SK-N-MC (cell line): Measurements from ENCODE around the gene CFAP90.
A peak's percentile ranks its signal among the peaks of the same experiment; 100 is the strongest.

Experiments
- DNase-seq: peaks from one replicate; pipeline ENCODE4 v3.0.0-alpha.2; 2011; ENCODE audit warnings: low read depth, low spot score
- H3K27ac ChIP-seq: fragments of 200-600 bp; sonication (generic); 2 replicates; pipeline ENCODE4 v1.5.1; 2016; ENCODE audit warnings: mixed run types
- H3K36me3 ChIP-seq: fragments of 200-600 bp; sonication (generic); 2 replicates; pipeline ENCODE4 v1.6.1; 2017; ENCODE audit warnings: antibody characterized with exemption, low read length, mixed read lengths; ENCODE audit not compliant: insufficient read depth
- H3K4me3 ChIP-seq: fragments of 200-600 bp; sonication (generic); 2 replicates; pipeline ENCODE4 v1.5.1; 2016
- H3K9ac ChIP-seq: fragments of 200-600 bp; sonication (generic); 2 replicates; pipeline ENCODE4 v1.8.0; 2017; ENCODE audit warnings: mixed run types, mixed read lengths; ENCODE audit not compliant: insufficient read length
- H3K9me3 ChIP-seq: fragments of 200-600 bp; sonication (generic); 2 replicates; pipeline ENCODE4 v1.6.1; 2017; ENCODE audit warnings: low read depth, mild to moderate bottlenecking, antibody characterized with exemption, low read length, moderate library complexity, mixed read lengths
- EZH2 ChIP-seq: fragments of 200-600 bp; sonication (generic); IDR thresholded peaks from one replicate; pipeline ENCODE4 v1.6.1; 2017; ENCODE audit warnings: antibody characterized with exemption
- FOXP2 ChIP-seq: optimal IDR thresholded peaks from 2 replicates; pipeline ENCODE3; 2011; ENCODE audit warnings: mild to moderate bottlenecking, moderate library complexity; ENCODE audit not compliant: insufficient read depth; ENCODE audit errors: extremely low read length, control extremely low read depth
- POLR2AphosphoS5 ChIP-seq: IDR thresholded peaks from 2 replicates; pipeline ENCODE4 v1.6.1; 2012; ENCODE audit warnings: mild to moderate bottlenecking, low read depth, low read length, borderline replicate concordance

The CFAP90 gene

GRCh38 chr5:7871653-7872052 is 20.7 kb upstream of the CFAP90 start:
- TF ChIP-seq POLR2AphosphoS5 (no peak), EZH2 (no peak), FOXP2 (no peak)
- no peak for DNase-seq
- H3K27ac ChIP-seq = no peak overlapping the region
- H3K9ac ChIP-seq = no peak overlapping the region
- H3K4me3 ChIP-seq = no peak overlapping the region
- no peaks in the 10 kb centered on the region for H3K9me3 ChIP-seq
- peaks cover 56% of the 10 kb centered on the region for H3K36me3 ChIP-seq

DNA sequence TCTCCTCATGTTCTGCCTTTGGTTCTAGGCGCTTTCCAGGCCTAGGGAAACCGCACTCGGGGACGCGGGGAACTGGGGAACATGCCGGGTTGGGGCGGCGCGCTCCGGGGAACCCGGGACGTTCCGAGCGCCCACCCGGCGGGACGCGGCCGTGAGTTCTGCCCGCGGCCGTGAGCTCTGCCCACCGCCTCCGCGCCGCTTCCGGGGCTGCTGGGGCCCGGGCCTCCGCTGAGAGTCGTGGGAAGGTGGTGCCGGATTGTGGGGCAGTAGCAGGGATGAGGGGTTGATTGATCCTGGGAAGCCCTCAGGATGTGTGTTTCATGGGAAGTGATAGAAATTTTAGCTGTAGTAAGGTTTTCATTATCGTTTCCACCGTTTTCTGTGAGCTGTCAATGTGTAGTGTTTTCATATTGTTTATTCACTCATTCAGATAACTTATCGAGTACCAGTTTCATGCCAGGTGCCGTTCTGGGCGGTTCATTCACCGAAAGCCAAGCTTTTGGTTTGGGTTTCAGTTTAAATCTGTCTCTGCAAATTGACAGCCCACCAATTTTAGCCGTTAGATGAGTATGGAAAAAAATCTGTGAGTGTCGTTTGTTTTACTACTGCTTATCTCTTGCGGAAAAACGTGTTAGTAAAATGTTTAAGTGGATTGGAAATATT is 18.7 kb upstream of the CFAP90 start:
- Histone ChIP-seq H3K27ac (no peak overlapping the region), H3K36me3 (peaks cover 53% of the 10 kb centered on the region), H3K9ac (peak overlapping the region; percentile 94), H3K4me3 (peak overlapping the region; percentile 86), H3K9me3 (no peaks in the 10 kb centered on the region)
- TF ChIP-seq EZH2 = no peak
- TF ChIP-seq FOXP2 = no peak
- no peak for TF ChIP-seq POLR2AphosphoS5
- DNase-seq = no peak

DNA sequence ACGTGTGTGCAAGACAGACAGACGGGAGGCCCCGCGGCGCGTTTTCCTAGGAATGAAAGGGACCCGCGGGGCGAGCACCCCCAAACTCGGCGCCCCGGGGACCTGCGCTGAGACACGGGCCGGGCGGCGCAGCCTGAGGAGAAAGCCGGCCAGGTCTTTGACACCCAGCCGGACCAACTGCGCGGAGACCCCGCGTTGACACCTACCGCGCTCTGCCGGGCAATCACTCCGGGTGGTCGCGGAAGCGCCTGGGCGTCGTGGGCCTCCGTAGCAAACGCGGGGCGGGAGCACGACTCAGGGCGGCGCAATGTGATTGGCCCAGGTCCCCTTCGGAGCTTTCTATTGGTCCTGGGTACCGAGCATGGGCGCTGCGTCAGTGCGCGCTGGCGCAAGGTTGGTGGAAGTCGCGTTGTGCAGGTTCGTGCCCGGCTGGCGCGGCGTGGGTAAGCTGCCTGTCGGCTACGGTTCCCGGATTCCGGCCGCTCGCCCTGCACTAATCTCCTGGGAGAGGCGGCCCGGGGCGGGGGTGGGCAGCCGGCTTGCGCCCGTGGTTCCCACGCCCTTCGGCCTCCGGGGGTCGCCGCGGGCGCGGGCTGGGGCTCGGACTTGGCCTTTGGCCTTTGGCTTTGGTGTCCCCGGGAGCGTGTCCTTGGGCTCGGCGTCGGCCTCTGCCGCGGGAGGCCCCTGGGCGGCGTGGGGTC is 18.0 kb upstream of the CFAP90 start, which contains the start of the genes FASTKD3 and MTRR:
TSS of gene FASTKD3 (minus strand) at position 259 of the 701 bp plus-strand sequence. CDS start 948 bp downstream, outside the sequence.
TSS of gene MTRR (plus strand) at position 376 of the 701 bp plus-strand sequence. CDS start 1,647 bp downstream, outside the sequence.
- no peaks in the 10 kb centered on the region for H3K9me3 ChIP-seq
- peak within 1 kb of the TSS; percentile 86 for H3K4me3 ChIP-seq
- no peak within 1 kb of the TSS for H3K27ac ChIP-seq
- H3K9ac ChIP-seq = peak within 1 kb of the TSS; percentile 94
- TF ChIP-seq POLR2AphosphoS5 = peak; percentile 89
- no peak for TF ChIP-seq EZH2
- peaks cover 49% of the 10 kb centered on the region for H3K36me3 ChIP-seq
- DNase-seq = peak; percentile 50

DNA sequence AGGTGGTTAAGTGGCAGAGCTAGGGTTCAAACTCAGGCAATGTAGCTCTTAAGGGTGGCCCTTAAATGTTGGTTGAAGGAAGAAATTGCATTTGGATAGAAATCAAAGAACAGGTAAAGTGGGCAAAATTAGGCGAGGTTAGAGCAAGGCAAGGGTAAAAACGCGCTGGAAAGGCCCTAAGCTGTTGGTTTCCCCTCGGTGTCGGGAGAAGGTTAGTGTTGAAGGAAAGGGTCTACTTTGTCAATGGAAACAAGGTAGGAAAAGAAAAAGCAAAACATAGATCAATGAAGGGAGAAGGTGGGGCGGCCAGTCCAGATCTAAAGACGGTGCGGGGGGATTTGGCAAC is 17.5 kb upstream of the CFAP90 start:
- no peak for DNase-seq
- TF ChIP-seq EZH2 = no peak
- no peak for TF ChIP-seq POLR2AphosphoS5
- TF ChIP-seq FOXP2 = no peak
- Histone ChIP-seq H3K9ac (peak overlapping the region; percentile 81), H3K9me3 (no peaks in the 10 kb centered on the region), H3K27ac (no peak overlapping the region), H3K36me3 (peaks cover 54% of the 10 kb centered on the region), H3K4me3 (peak overlapping the region; percentile 86)

DNA sequence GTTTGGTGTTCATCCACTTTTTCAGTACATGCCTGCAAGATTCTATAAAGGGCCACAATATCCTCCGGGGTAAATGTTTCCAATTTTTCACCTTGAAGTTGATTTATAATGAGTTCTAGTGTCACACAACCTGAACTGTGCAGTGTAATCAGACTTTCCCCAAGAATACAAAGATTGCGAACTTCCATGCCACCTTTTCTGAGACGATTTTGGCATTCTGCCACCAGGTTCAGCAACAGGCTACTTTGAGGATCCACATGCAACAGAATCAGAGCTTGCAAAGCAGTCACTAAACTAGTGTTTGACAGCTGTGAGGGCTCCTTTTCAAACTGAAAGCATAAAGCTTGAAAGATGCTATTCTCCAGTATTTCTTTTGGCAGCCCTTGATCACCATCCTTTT is 16.3 kb upstream of the CFAP90 start:
- no peak for TF ChIP-seq EZH2
- TF ChIP-seq POLR2AphosphoS5 = no peak
- no peak for TF ChIP-seq FOXP2
- no peak for DNase-seq
- Histone ChIP-seq H3K4me3 (no peak overlapping the region), H3K9me3 (no peaks in the 10 kb centered on the region), H3K9ac (no peak overlapping the region), H3K27ac (no peak overlapping the region), H3K36me3 (peaks cover 55% of the 10 kb centered on the region)

DNA sequence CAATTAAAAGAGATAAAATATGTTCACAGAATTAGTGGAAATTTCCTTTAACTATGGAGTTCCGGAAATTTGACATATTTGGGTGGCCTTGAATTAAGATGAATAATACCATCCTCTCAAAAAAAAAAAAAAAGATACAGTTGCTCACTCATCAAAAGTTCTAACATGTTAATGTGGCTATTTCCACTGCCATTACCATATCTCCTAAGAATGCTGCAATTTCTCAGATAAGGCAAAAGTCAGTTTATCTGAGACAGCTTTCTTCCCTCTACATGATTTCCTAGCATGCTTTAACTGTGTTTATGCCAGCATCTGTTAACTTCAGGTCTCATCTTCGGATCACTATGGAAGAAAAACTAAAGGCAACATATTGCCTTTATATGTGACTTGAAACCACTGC is 15.3 kb upstream of the CFAP90 start:
- no peak for TF ChIP-seq FOXP2
- TF ChIP-seq POLR2AphosphoS5 = no peak
- no peak for TF ChIP-seq EZH2
- H3K9ac ChIP-seq = no peak overlapping the region
- H3K9me3 ChIP-seq = no peaks in the 10 kb centered on the region
- no peak overlapping the region for H3K4me3 ChIP-seq
- no peak for DNase-seq
- H3K27ac ChIP-seq = no peak overlapping the region
- peaks cover 53% of the 10 kb centered on the region for H3K36me3 ChIP-seq

DNA sequence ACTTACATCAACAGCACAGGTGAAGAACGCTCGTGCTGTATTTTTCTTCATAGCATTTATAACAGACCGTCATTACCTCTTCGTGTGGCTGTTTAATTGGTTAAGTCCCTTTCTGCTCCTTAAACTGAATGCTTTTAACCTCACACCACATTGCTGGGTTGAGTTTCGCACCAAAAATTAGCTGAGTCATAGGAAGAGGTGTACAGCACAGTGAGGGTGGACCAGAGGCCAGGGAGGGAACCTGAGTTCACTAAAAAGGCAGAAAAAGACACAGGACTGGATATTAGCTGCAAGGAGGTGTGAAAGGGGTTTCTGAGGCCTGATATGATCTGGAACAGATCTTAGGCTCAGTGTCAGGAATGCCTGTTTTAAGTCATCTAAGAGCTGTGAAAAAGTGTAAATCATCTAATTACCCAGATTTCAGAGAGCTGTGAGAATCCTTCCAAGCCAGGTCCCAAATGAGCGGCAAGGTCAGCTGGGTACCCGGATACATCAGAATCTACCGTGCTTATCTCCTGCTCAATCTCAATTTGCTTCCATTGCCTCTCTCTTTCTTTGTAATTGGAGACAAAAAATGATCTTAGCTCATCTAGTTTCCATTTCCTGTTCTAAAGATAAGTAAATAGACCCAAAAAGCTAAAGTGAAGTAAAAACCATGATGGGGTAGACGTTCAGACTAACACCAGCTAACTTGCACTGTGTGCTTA is 7.1 kb upstream of the CFAP90 start:
- H3K9me3 ChIP-seq = no peaks in the 10 kb centered on the region
- TF ChIP-seq POLR2AphosphoS5 = no peak
- TF ChIP-seq FOXP2 = no peak
- no peak for TF ChIP-seq EZH2
- no peak overlapping the region for H3K27ac ChIP-seq
- DNase-seq = no peak
- no peak overlapping the region for H3K9ac ChIP-seq
- peaks cover 35% of the 10 kb centered on the region for H3K36me3 ChIP-seq
- H3K4me3 ChIP-seq = no peak overlapping the region

- no peak for TF ChIP-seq EZH2
- no peak for TF ChIP-seq FOXP2
- no peak for TF ChIP-seq POLR2AphosphoS5
- Histone ChIP-seq H3K9ac (no peak overlapping the region), H3K4me3 (no peak overlapping the region), H3K36me3 (peaks cover 29% of the 10 kb centered on the region), H3K27ac (no peak overlapping the region), H3K9me3 (no peaks in the 10 kb centered on the region)
- DNase-seq = no peak
Observed at GRCh38 chr5:7857361-7857760, 6.4 kb upstream of the CFAP90 start.
